ENCODE measurements around the gene PCBD2. TPM values are rescaled to one million over a fixed set of nuclear protein-coding genes. Genes with fewer than 3 reads are reported as not detected.
A peak's percentile ranks its signal among the peaks of the same experiment; 100 is the strongest.

The PCBD2 gene
- total RNA-seq, 2 experiments from 2014 or later = 11.3 to 14.4 TPM

- no peaks in the 10 kb centered on the region for H3K4me1 Mint-ChIP-seq (ENCODE audit: low read depth)
- no peak for DNase-seq
- CTCF ChIA-PET = no interaction called here
- peaks cover 20% of the 10 kb centered on the region for H3K36me3 Mint-ChIP-seq (ENCODE audit: low read depth)
- no peaks in the 10 kb centered on the region for H3K27me3 Mint-ChIP-seq (ENCODE audit: low read depth)
- no peak for ATAC-seq
- H3K4me3 Mint-ChIP-seq = no peak overlapping the region
- no peaks in the 10 kb centered on the region for H3K9me3 Mint-ChIP-seq (ENCODE audit: insufficient read depth)
- no peak overlapping the region for H3K27ac Mint-ChIP-seq
- POLR2A ChIA-PET = no interaction called here
These were observed 33.1 kb downstream of the PCBD2 start for GRCh38 chr5:134938030-134938429.

- DNase-seq = no peak
- H3K36me3 Mint-ChIP-seq (ENCODE audit: low read depth) = peaks cover 15% of the 10 kb centered on the region
- CTCF ChIA-PET = no interaction called here
These were observed 34.6 kb downstream of the PCBD2 start for GRCh38 chr5:134939500-134939899.

GRCh38 chr5:134943547-134943946 is 38.6 kb downstream of the PCBD2 start:
- ChIA-PET POLR2A (no interaction called here), CTCF (no interaction called here)
- no peak for DNase-seq
- H3K9me3 Mint-ChIP-seq (ENCODE audit: insufficient read depth) = no peaks in the 10 kb centered on the region
- no peak overlapping the region for H3K4me3 Mint-ChIP-seq
- H3K4me1 Mint-ChIP-seq (ENCODE audit: low read depth) = no peaks in the 10 kb centered on the region
- no peaks in the 10 kb centered on the region for H3K27me3 Mint-ChIP-seq (ENCODE audit: low read depth)
- peaks cover 5% of the 10 kb centered on the region for H3K36me3 Mint-ChIP-seq (ENCODE audit: low read depth)
- no peak overlapping the region for H3K27ac Mint-ChIP-seq
- no peak for ATAC-seq

More at GRCh38 chr5:134939500-134939899, 34.6 kb downstream of the PCBD2 start:
- H3K27ac Mint-ChIP-seq = no peak overlapping the region
- H3K9me3 Mint-ChIP-seq (ENCODE audit: insufficient read depth) = no peaks in the 10 kb centered on the region
- no peak for ATAC-seq
- POLR2A ChIA-PET = no interaction called here
- H3K4me1 Mint-ChIP-seq (ENCODE audit: low read depth) = no peaks in the 10 kb centered on the region
- H3K4me3 Mint-ChIP-seq = no peak overlapping the region
- no peaks in the 10 kb centered on the region for H3K27me3 Mint-ChIP-seq (ENCODE audit: low read depth)

- ATAC-seq (no peak), DNase-seq (no peak)
- Mint-ChIP-seq H3K36me3 (ENCODE audit: low read depth) (peaks cover 5% of the 10 kb centered on the region), H3K9me3 (ENCODE audit: insufficient read depth) (no peaks in the 10 kb centered on the region), H3K4me1 (ENCODE audit: low read depth) (no peaks in the 10 kb centered on the region), H3K4me3 (no peak overlapping the region), H3K27me3 (ENCODE audit: low read depth) (no peaks in the 10 kb centered on the region), H3K27ac (no peak overlapping the region)
- POLR2A ChIA-PET = no interaction called here
- CTCF ChIA-PET = no interaction called here
These were observed 39.7 kb downstream of the PCBD2 start for GRCh38 chr5:134944630-134945029.

- DNase-seq = no peak
- Mint-ChIP-seq H3K9me3 (ENCODE audit: insufficient read depth) (no peaks in the 10 kb centered on the region), H3K27me3 (ENCODE audit: low read depth) (no peaks in the 10 kb centered on the region), H3K27ac (no peak overlapping the region), H3K36me3 (ENCODE audit: low read depth) (peaks cover 5% of the 10 kb centered on the region), H3K4me3 (no peak overlapping the region), H3K4me1 (ENCODE audit: low read depth) (no peaks in the 10 kb centered on the region)
- ChIA-PET POLR2A (no interaction called here), CTCF (no interaction called here)
- no peak for ATAC-seq
These were observed 40.1 kb downstream of the PCBD2 start for GRCh38 chr5:134945041-134945440.

GRCh38 chr5:134948911-134949310 is 44.0 kb downstream of the PCBD2 start:
- Mint-ChIP-seq H3K9me3 (ENCODE audit: insufficient read depth) (peaks cover 3% of the 10 kb centered on the region), H3K36me3 (ENCODE audit: low read depth) (peaks cover 4% of the 10 kb centered on the region), H3K4me3 (no peak overlapping the region), H3K27ac (no peak overlapping the region), H3K27me3 (ENCODE audit: low read depth) (no peaks in the 10 kb centered on the region), H3K4me1 (ENCODE audit: low read depth) (no peaks in the 10 kb centered on the region)
- POLR2A ChIA-PET = no interaction called here
- CTCF ChIA-PET = interaction anchor here (1.2 kb wide), 1 partner anchor 16 kb away, joined by 3 read pairs; no protein-coding TSS in a partner anchor
- ATAC-seq (no peak), DNase-seq (no peak)

GRCh38 chr5:134949316-134949715 is 44.4 kb downstream of the PCBD2 start:
- DNase-seq (no peak), ATAC-seq (no peak)
- POLR2A ChIA-PET = no interaction called here
- Mint-ChIP-seq H3K36me3 (ENCODE audit: low read depth) (peaks cover 6% of the 10 kb centered on the region), H3K4me3 (no peak overlapping the region), H3K27me3 (ENCODE audit: low read depth) (no peaks in the 10 kb centered on the region), H3K27ac (no peak overlapping the region), H3K4me1 (ENCODE audit: low read depth) (no peaks in the 10 kb centered on the region), H3K9me3 (ENCODE audit: insufficient read depth) (peaks cover 7% of the 10 kb centered on the region)
- CTCF ChIA-PET = interaction anchor here (0.6 kb wide), 1 partner anchor 988 kb away, joined by 3 read pairs; no protein-coding TSS in a partner anchor

- H3K36me3 Mint-ChIP-seq (ENCODE audit: low read depth) = peaks cover 22% of the 10 kb centered on the region
- peaks cover 10% of the 10 kb centered on the region for H3K9me3 Mint-ChIP-seq (ENCODE audit: insufficient read depth)
- H3K4me3 Mint-ChIP-seq = no peak overlapping the region
- no peaks in the 10 kb centered on the region for H3K27me3 Mint-ChIP-seq (ENCODE audit: low read depth)
- DNase-seq = no peak
- POLR2A ChIA-PET = no interaction called here
- no peak for ATAC-seq
- CTCF ChIA-PET = no interaction called here
- peaks cover 6% of the 10 kb centered on the region for H3K4me1 Mint-ChIP-seq (ENCODE audit: low read depth)
- no peak overlapping the region for H3K27ac Mint-ChIP-seq
These were observed 53.1 kb downstream of the PCBD2 start for GRCh38 chr5:134957920-134958608.

- Mint-ChIP-seq H3K27ac (no peak overlapping the region), H3K27me3 (ENCODE audit: low read depth) (no peaks in the 10 kb centered on the region), H3K4me1 (ENCODE audit: low read depth) (peaks cover 10% of the 10 kb centered on the region), H3K9me3 (ENCODE audit: insufficient read depth) (peaks cover 9% of the 10 kb centered on the region), H3K36me3 (ENCODE audit: low read depth) (peaks cover 24% of the 10 kb centered on the region), H3K4me3 (no peak overlapping the region)
- ChIA-PET POLR2A (no interaction called here), CTCF (no interaction called here)
- ATAC-seq = no peak
- DNase-seq = no peak
These were observed 53.8 kb downstream of the PCBD2 start for GRCh38 chr5:134958755-134959154.

- no peak for DNase-seq
- H3K4me3 Mint-ChIP-seq = no peak overlapping the region
- no peak overlapping the region for H3K27ac Mint-ChIP-seq
- CTCF ChIA-PET = no interaction called here
- H3K27me3 Mint-ChIP-seq (ENCODE audit: low read depth) = no peaks in the 10 kb centered on the region
- H3K36me3 Mint-ChIP-seq (ENCODE audit: low read depth) = peaks cover 24% of the 10 kb centered on the region
- peaks cover 29% of the 10 kb centered on the region for H3K4me1 Mint-ChIP-seq (ENCODE audit: low read depth)
- H3K9me3 Mint-ChIP-seq (ENCODE audit: insufficient read depth) = no peaks in the 10 kb centered on the region
- ATAC-seq = no peak
- POLR2A ChIA-PET = no interaction called here
These were observed 58.2 kb downstream of the PCBD2 start for GRCh38 chr5:134963098-134963497.

- H3K4me3 Mint-ChIP-seq = no peak overlapping the region
- H3K27me3 Mint-ChIP-seq (ENCODE audit: low read depth) = no peaks in the 10 kb centered on the region
- peak; percentile 41 for DNase-seq
- POLR2A ChIA-PET = no interaction called here
- no peaks in the 10 kb centered on the region for H3K9me3 Mint-ChIP-seq (ENCODE audit: insufficient read depth)
- H3K27ac Mint-ChIP-seq = peak overlapping the region; percentile 79
- CTCF ChIA-PET = interaction anchor here (0.7 to 1.3 kb wide), 2 partner anchors 16 to 46 kb away, joined by 3 read pairs; no protein-coding TSS in a partner anchor
- peak; percentile 80 for ATAC-seq
- H3K36me3 Mint-ChIP-seq (ENCODE audit: low read depth) = peaks cover 24% of the 10 kb centered on the region
- peaks cover 26% of the 10 kb centered on the region for H3K4me1 Mint-ChIP-seq (ENCODE audit: low read depth)
These were observed 59.7 kb downstream of the PCBD2 start for GRCh38 chr5:134964359-134965270.

GRCh38 chr5:134965271-134965825 is 60.4 kb downstream of the PCBD2 start:
- ChIA-PET POLR2A (no interaction called here), CTCF (interaction anchor here (0.7 to 1.3 kb wide), 2 partner anchors 17 to 47 kb away, joined by 3 read pairs; no protein-coding TSS in a partner anchor)
- H3K36me3 Mint-ChIP-seq (ENCODE audit: low read depth) = peaks cover 21% of the 10 kb centered on the region
- H3K27ac Mint-ChIP-seq = peak overlapping the region; percentile 53
- DNase-seq = no peak
- no peaks in the 10 kb centered on the region for H3K9me3 Mint-ChIP-seq (ENCODE audit: insufficient read depth)
- peaks cover 26% of the 10 kb centered on the region for H3K4me1 Mint-ChIP-seq (ENCODE audit: low read depth)
- H3K27me3 Mint-ChIP-seq (ENCODE audit: low read depth) = no peaks in the 10 kb centered on the region
- ATAC-seq = no peak
- no peak overlapping the region for H3K4me3 Mint-ChIP-seq

Measured in activated CD8-positive, alpha-beta T cell treated with anti-CD3 and anti-CD28 coated beads, Interleukin-2, amount 10 ng/mL, durations not matched to agents 7 days and 5 days (primary cell).